ENCODE data around the gene TMEM59L. TPM values are rescaled to one million over a fixed set of nuclear protein-coding genes. Genes with fewer than 3 reads are reported as not detected.
"Not testable (repeated sequence)": the region's sequence is repeated elsewhere in the genome, so short reads cannot be mapped to it uniquely, and the experiment has no call there.

TMEM59L gene
- total RNA-seq, 1 donor from 2014 or later = not detected

DNA sequence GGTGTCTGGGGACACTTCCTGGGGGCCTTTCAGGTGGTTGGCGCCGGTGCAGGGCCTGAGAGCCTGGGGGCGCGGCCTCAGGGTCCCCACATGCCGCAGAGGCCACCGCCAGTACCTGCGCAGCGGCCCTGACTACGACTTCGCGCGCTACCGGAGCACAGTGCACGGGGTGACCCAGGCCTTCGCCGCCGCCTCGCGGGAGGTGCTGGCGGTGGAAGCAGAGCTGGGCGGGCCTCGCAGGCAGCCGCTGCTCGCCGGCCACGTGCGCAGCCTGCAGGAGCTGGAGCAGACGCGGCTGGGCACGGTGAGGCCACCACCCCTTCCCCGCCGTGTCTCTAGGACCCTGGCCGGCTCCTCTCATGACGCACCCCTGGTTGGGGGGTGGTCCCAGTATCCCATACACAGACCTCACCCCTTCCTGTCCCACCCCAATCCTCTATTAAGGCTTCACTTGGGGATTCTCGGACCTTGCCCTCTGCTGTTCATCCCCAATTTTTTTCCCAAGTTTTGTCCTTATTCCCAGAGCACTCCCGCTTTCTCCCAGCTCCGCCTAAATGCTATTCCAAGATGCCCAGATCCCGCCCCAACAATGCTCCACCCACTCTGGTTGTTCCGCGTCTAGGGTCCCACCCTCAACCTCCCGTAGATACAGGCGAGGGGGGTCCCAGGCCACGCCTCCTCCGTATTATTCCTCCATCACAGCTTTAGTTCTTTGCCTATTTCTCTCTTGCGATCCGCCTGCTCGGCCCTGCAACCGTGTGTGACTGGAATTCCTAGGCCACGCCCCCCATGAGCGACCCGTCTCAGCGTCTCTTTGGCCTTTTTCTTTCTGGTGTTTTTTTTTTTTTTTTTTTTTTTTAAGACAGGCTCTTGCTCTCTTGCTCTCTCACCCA lies 23.0 kb upstream of the TMEM59L start:
- peak; percentile 92 for DNase-seq
- intact Hi-C loops (cut with micrococcal nuclease) = loop anchor here (1.0 to 5.0 kb wide), 6 partner anchors 18 to 258 kb away; partner anchors contain the start of genes CRTC1, ELL, KXD1 and UBA52
- Mint-ChIP-seq H3K27me3 (peaks cover 1% of the 10 kb centered on the region), H3K4me3 (peak overlapping the region; percentile 86), H3K4me1 (peaks cover 32% of the 10 kb centered on the region), H3K27ac (peak overlapping the region; percentile 97), H3K9me3 (no peaks in the 10 kb centered on the region), H3K36me3 (ENCODE audit: low read depth) (peaks cover 22% of the 10 kb centered on the region)

DNA sequence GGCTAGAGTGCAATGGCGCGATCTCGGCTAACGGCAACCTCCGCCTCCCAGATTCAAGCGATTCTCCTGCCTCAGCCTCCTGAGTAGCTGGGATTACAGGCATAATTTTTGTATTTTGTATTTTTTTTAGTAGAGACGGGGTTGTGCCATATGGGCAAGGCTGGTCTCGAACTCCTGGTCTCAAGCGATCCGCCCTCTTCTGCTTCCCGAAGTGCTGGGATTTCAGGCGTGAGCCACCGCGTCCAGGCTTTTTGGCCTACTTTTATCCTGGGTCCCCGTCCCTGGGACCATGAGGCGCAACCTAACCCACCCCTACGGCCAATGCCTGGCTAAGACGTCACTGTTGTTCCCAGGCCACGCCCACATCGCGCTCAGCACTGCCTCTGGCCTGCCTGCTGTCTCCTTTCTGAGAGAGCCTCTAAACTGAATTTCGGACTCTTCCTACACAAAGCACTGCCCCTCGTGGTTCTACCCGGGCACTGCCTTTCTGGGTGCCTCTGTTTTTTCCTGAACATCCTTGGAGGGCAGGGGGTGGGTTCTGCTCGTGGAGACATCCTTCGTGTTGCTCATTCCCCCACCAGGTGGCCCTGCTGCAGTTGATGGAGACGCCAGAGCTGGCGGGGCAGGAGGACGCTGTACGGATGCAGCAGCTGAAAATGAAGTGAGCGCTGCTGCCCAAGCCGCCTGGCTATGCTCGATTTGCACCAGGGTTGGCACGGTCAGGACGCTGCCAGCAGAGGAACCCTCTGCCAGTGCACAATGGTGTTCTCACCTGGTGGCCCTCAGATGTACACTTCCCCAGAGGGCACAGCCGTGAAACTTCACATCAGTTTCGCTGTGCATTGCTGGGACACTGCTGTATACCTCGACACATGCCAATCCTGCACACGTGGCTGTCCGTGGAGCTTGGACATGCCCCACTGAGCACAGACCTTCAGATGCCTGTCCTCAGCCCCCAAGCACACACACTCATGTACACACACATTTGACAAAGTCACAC lies 22.1 kb upstream of the TMEM59L start:
- Mint-ChIP-seq H3K9me3 (no peaks in the 10 kb centered on the region), H3K27me3 (peaks cover 6% of the 10 kb centered on the region), H3K36me3 (ENCODE audit: low read depth) (peaks cover 23% of the 10 kb centered on the region), H3K4me3 (peak overlapping the region; percentile 86), H3K4me1 (peaks cover 27% of the 10 kb centered on the region), H3K27ac (peak overlapping the region; percentile 97)
- no peak for DNase-seq
- intact Hi-C loops (cut with micrococcal nuclease) = no loop called here

DNA sequence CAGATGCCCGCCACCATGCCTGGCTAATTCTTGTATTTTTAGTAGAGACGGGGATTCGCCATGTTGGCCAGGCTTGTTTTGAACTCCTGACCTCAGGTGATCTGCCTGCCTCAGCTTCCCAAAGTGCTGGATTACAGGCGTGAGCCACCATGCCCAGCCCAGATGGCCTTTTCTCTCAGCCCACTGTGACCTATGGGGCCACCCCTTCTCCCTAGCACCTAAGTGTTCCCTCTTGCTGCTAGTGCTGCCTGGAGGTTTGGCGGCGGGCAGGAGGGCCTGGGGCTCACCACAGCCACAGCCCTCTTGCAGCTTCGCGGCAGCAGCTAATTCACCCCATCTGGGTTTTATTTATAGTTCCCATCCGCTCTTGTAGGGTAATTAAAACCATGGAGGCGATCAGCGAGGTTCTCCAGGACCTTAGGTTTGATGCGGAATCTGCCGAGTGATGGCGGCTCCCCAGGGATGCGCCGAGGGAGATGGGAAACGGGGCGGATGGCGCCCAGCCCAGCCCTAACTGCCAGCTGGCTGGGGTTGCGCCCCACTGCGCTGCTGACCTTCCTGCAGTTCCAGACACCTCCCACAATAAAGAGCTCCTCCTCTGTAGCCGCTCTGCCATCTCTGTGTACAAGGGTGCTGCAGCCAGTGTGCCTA lies 20.8 kb upstream of the TMEM59L start:
- Mint-ChIP-seq H3K9me3 (no peaks in the 10 kb centered on the region), H3K27me3 (peaks cover 15% of the 10 kb centered on the region), H3K4me1 (peaks cover 19% of the 10 kb centered on the region), H3K27ac (no peak overlapping the region), H3K36me3 (ENCODE audit: low read depth) (peaks cover 23% of the 10 kb centered on the region), H3K4me3 (peak overlapping the region; percentile 32)
- no peak for DNase-seq
- intact Hi-C loops (cut with micrococcal nuclease) = no loop called here

DNA sequence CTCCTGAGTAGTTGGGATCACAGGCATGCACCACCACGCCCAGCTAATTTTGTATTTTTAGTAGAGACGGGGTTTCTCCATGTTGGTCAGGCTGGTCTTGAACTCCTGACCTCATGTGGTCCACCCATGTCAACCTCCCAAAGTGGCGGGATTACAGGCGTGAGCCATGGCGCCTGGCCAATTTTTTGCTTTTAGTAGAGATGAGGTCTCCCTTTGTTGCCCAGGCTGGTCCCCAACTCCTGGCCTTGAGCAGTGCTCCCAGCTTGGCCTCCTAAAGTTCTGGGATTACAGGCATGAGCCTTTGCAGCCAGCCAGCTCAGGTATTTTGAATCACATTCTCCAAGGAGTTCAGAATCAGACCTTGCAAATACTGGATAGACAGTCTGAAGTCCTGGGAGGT lies 19.9 kb upstream of the TMEM59L start:
- Mint-ChIP-seq H3K36me3 (ENCODE audit: low read depth) (peaks cover 23% of the 10 kb centered on the region), H3K4me1 (peaks cover 17% of the 10 kb centered on the region), H3K27me3 (peaks cover 17% of the 10 kb centered on the region)
- intact Hi-C loops (cut with micrococcal nuclease); H3K27ac Mint-ChIP-seq; H3K9me3 Mint-ChIP-seq; H3K4me3 Mint-ChIP-seq; DNase-seq: not testable (repeated sequence)

DNA sequence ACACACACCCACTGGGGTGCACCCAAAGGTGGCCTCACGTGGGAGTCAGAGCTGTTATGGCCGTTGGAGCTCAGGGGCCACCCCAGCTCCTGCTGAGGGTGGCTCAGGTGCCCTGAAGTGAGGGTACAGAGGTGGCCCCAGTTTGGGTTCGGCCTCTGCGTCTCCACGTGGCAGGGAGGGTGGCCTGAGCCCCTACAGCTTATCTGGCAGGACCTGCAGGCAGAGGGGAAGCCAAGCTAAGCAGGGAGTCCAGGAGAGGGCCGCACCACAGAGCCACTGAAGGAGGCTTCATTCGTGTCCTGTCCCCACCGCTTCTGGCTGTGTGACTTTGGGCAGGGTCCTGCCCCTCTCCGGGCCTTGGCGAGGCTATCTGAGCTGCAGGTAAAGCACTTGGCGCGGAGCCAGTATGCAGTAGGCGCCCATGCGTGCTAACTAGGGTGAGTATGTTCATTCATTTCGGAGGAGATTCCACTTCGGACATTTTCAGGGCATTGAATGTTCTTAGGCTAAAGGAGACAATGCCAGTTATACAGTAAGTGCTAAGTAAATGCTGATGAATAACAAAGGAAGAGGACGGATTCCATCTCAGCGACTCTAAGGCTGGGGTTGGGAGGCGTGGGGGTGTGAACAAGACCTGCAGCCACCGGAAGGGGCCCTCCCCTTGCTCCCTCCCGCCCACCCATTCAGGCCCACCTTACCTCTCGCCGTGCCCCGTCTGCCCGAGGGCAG lies 19.1 kb upstream of the TMEM59L start:
- DNase-seq = no peak
- Mint-ChIP-seq H3K4me3 (peak overlapping the region; percentile 36), H3K36me3 (ENCODE audit: low read depth) (peaks cover 23% of the 10 kb centered on the region), H3K4me1 (peaks cover 10% of the 10 kb centered on the region), H3K9me3 (no peaks in the 10 kb centered on the region), H3K27ac (no peak overlapping the region), H3K27me3 (peaks cover 17% of the 10 kb centered on the region)
- intact Hi-C loops (cut with micrococcal nuclease) = no loop called here

DNA sequence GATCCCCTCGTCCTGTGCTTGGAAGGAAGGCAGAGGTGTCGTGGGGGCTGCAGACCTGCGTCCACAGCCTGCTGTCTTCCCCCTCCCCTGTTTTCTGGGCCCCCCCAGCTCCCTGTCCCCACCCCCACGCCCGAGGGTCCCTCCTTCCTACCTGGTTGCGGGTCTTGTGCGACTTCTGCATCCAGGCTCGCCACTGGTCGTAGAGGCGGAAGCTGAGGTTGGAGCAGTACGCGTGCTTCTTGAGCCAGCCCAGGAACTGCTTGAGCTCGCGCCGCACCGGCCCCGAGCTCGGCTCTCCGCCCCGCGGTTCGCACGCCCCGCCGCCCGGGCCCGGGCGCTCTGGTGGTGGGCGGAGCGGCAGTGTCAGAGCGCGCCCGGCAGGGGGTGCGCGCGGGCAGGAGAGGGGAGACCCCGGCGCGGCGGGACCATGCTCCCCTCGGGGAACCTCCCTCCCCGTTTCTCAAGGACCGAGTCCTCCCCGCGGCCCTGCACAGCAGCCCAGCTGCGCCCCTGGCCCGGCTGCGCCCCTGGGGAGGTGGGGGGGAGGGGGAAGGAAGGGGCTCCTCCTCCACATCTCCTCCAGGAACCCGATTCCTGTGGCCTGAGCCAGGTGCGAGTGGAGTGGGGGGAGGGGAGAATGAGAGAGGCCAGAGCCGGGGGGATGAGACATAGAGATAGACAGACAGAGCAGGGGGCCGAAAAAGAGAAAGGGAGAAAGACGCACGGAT lies 18.4 kb upstream of the TMEM59L start:
- Mint-ChIP-seq H3K27ac (peak overlapping the region; percentile 72), H3K27me3 (peaks cover 17% of the 10 kb centered on the region), H3K36me3 (ENCODE audit: low read depth) (peaks cover 23% of the 10 kb centered on the region), H3K4me3 (peak overlapping the region; percentile 84), H3K9me3 (no peaks in the 10 kb centered on the region), H3K4me1 (peaks cover 10% of the 10 kb centered on the region)
- intact Hi-C loops (cut with micrococcal nuclease) = no loop called here
- DNase-seq = peak; percentile 92

DNA sequence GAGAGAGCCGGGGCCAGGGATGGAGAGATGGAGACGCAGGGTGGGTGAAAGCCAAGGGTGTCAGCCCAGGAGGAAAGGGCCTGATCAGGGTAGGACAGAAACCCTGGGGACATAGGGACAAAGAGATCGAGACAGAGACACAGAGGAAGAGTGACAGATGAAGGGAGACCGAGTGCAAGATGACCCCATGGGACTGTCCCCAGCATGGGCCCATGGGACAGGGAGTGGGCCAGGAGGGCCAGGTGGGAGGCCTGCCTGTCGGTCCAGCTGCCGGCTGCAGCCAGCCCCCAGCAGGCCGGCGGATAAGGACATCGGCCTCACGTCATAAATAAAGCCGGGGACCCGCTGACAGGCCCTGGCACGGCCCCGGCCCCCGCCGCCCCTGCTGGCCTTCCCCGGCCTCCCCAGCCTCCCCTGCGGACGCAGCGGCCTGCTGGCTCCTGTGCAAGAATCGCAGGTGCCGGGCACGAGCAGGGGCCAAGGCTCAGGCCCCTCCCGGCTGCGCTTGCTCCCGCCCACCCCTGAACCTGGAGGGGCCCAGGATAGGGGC lies 17.8 kb upstream of the TMEM59L start:
- peaks cover 19% of the 10 kb centered on the region for H3K36me3 Mint-ChIP-seq (ENCODE audit: low read depth)
- H3K27me3 Mint-ChIP-seq = peaks cover 17% of the 10 kb centered on the region
- H3K27ac Mint-ChIP-seq = peak overlapping the region; percentile 72

DNA sequence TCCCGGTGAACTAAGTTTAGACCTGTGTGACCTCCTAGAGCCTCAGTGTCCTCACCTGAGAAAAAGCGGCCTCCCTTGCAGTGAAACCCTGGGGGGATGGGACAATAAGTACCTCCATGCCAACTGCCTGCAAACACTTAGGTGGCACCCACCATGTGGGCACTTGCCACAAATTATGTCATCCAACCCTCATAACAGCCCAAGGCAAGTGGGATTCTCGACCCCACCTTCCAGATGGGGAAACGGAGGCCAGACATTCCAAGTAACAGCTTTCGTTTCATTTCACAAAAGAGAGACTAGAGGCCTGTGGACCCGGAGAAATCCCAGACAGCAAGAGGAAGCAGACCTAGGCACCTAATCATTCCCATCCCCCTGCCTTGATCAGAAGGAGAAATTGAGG lies 17.2 kb upstream of the TMEM59L start:
- H3K36me3 Mint-ChIP-seq (ENCODE audit: low read depth) = peaks cover 16% of the 10 kb centered on the region
- peaks cover 5% of the 10 kb centered on the region for H3K4me1 Mint-ChIP-seq
- H3K4me3 Mint-ChIP-seq = peak overlapping the region; percentile 37
- H3K27me3 Mint-ChIP-seq = peaks cover 17% of the 10 kb centered on the region
- H3K27ac Mint-ChIP-seq = no peak overlapping the region
- no peaks in the 10 kb centered on the region for H3K9me3 Mint-ChIP-seq
- DNase-seq = no peak
- intact Hi-C loops (cut with micrococcal nuclease) = loop anchor here (5.0 kb wide), 1 partner anchor 42 kb away; the partner anchor contains the start of gene KLHL26

More for the DNA sequence above, 17.8 kb upstream of the TMEM59L start:
- intact Hi-C loops (cut with micrococcal nuclease) = loop anchor here (5.0 kb wide), 1 partner anchor 42 kb away; the partner anchor contains the start of gene KLHL26
- no peak for DNase-seq
- Mint-ChIP-seq H3K9me3 (no peaks in the 10 kb centered on the region), H3K4me3 (peak overlapping the region; percentile 84), H3K4me1 (peaks cover 7% of the 10 kb centered on the region)

DNA sequence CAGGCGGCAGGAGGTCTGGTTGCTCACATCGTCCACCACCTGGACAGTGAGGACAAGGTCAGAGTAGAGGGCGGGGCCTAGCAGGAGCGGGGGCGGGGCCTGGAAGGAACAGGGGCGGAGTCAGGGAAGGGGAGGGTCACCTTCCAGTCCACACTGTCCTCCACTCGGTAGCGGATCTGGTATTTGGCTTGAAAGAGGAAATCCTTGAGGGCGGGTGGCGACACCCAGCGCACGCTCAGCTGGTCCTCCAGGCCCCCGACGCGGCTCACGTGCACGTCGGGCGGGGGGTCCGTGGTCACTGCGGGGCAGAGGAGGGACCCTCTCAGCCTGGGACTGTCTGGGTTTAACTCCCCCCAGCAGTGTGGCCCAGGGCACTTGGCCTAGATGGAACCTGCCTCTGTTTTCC lies 15.9 kb upstream of the TMEM59L start:
- intact Hi-C loops (cut with micrococcal nuclease) = loop anchor here (5.0 kb wide), 1 partner anchor 41 kb away; the partner anchor contains the start of gene KLHL26
- peaks cover 5% of the 10 kb centered on the region for H3K4me1 Mint-ChIP-seq
- peaks cover 21% of the 10 kb centered on the region for H3K27me3 Mint-ChIP-seq
- no peaks in the 10 kb centered on the region for H3K9me3 Mint-ChIP-seq
- no peak overlapping the region for H3K27ac Mint-ChIP-seq
- peaks cover 5% of the 10 kb centered on the region for H3K36me3 Mint-ChIP-seq (ENCODE audit: low read depth)
- peak; percentile 73 for DNase-seq
- no peak overlapping the region for H3K4me3 Mint-ChIP-seq

DNA sequence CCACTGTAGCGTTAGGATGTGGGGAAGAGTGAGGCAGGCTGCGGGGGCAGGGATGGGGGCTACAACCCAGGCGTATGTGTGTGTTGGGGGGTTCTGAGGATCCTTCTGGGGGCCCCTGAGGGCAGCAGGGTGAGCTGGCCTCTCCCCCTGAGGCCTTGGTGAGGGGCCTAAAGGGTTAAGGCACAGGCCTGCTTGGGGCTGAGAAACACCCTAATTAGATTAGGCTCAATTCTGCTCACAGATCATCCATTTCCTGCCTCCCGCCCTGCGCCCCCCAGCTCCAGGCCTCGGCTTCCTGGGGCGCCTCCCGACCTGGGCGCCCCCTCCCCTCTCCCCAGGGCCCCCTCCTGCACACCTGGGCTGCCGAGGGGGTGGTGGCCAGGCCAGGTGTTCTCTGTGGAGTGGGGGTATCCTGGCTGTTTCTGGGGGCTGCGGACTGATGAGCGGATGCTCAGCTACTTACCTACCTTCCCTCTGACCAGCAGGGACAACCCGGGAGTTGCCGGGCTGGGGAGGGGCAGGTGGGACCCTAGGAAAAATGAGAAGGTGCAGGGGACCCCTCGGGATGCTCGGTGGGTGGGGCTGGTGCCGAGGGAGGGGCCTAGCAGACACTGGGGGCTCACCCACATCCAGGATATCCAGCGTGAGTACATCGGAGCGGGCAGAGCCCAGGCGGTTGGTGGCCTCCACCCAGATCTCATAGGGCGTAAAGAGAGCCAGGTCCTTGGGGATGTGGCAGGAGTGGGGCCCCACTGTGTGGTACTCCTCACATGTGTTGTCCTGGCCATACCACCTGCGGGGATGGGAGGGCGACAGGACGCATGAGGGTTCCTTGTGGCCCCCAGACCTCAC lies 14.6 kb upstream of the TMEM59L start:
- H3K36me3 Mint-ChIP-seq (ENCODE audit: low read depth) = peaks cover 3% of the 10 kb centered on the region
- intact Hi-C loops (cut with micrococcal nuclease) = loop anchor here (5.0 kb wide), 1 partner anchor 39 kb away; the partner anchor contains the start of gene KLHL26

DNA sequence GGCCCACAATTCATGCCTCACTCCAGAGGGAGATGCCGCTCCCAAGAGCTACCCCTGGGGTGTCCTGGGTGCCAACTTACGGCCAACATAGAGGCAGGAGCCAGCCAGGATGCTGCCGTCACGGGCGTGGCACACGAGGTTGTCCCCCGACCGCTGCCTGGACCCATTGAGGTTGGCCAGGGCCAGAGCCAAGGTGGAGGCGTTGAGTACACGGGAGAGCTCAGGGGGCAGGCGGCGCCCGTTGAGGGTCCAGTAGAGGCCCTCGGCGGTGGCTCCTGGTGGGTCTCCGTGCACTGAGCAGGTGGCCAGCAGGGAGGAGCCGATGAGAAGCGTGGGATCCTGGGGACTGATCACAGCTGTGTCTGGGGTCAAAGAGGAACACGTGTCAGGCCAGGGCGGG lies 13.2 kb upstream of the TMEM59L start:
- peaks cover 5% of the 10 kb centered on the region for H3K4me1 Mint-ChIP-seq
- peaks cover 40% of the 10 kb centered on the region for H3K27me3 Mint-ChIP-seq
- no peak overlapping the region for H3K27ac Mint-ChIP-seq
- H3K9me3 Mint-ChIP-seq = no peaks in the 10 kb centered on the region
- DNase-seq = no peak
- no peak overlapping the region for H3K4me3 Mint-ChIP-seq
- H3K36me3 Mint-ChIP-seq (ENCODE audit: low read depth) = peaks cover 1% of the 10 kb centered on the region
- intact Hi-C loops (cut with micrococcal nuclease) = loop anchor here (5.0 kb wide), 1 partner anchor 38 kb away; the partner anchor contains the start of gene KLHL26

More for the DNA sequence above, 14.6 kb upstream of the TMEM59L start:
- Mint-ChIP-seq H3K4me3 (no peak overlapping the region), H3K27me3 (peaks cover 32% of the 10 kb centered on the region), H3K27ac (no peak overlapping the region), H3K9me3 (no peaks in the 10 kb centered on the region), H3K4me1 (peaks cover 5% of the 10 kb centered on the region)
- DNase-seq = no peak
